ENCODE data around the gene GPC3.

DNA sequence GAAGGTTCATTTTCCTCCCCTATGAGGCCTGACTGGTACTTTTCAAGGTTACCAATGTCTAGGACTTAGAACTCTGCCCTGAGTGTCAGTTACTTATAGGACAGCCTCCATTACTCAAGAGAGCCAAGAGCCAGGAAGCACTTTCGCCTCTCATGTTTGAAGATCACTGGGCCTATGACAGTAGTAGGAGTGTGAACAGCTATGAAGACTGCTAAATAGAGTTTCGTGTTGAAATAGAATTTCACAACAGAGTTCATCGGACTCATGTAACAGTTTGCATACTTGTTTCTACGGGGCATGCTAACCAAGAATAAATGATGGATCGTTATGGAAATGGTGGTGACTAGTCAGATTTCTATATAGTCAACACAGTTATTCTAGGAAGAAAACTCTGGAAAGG, 472.3 kb downstream of the GPC3 start:
- TF ChIP-seq, protein P1, sequence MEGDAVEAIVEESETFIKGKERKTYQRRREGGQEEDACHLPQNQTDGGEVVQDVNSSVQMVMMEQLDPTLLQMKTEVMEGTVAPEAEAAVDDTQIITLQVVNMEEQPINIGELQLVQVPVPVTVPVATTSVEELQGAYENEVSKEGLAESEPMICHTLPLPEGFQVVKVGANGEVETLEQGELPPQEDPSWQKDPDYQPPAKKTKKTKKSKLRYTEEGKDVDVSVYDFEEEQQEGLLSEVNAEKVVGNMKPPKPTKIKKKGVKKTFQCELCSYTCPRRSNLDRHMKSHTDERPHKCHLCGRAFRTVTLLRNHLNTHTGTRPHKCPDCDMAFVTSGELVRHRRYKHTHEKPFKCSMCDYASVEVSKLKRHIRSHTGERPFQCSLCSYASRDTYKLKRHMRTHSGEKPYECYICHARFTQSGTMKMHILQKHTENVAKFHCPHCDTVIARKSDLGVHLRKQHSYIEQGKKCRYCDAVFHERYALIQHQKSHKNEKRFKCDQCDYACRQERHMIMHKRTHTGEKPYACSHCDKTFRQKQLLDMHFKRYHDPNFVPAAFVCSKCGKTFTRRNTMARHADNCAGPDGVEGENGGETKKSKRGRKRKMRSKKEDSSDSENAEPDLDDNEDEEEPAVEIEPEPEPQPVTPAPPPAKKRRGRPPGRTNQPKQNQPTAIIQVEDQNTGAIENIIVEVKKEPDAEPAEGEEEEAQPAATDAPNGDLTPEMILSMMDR (IDR thresholded peaks at IDR 0.05) = no peak
- no peak for TF ChIP-seq POLR2A (IDR thresholded peaks at IDR 0.05)

Measured in right lobe of liver (tissue), 4 donors.